SK-N-SH (cell line): ENCODE results near the gene DMKN. TPM values are rescaled to one million over a fixed set of nuclear protein-coding genes. Genes with fewer than 3 reads are reported as not detected.

Experiments
- CTCF ChIA-PET: fragments of 300-600, 350-600 bp; formaldehyde crosslinking; extraction: SDS; loops from one replicate; lab custom pipeline; 2021; lab: Yijun Ruan, JAX
- POLR2A ChIA-PET: fragments of 350-600 bp; sonication (Branson Sonifier 250); formaldehyde crosslinking; extraction: SDS; loops from one replicate; lab custom pipeline; 2020; ENCODE audit warnings: antibody characterized with exemption, inconsistent platforms; lab: Yijun Ruan, JAX
- DNase-seq: peaks from one replicate; pipeline ENCODE4 v3.0.0; 2012
- H2AFZ ChIP-seq: fragments of 200-600 bp; sonication (generic); 2 replicates; pipeline ENCODE4 v1.8.1; 2016; ENCODE audit warnings: antibody characterized with exemption, mild to moderate bottlenecking, low read depth
- H3F3A ChIP-seq: fragments of 200-600 bp; sonication (generic); replicated peaks from 2 replicates; pipeline ENCODE3; 2016; ENCODE audit warnings: antibody characterized with exemption, mild to moderate bottlenecking; ENCODE audit not compliant: insufficient read depth
- H3K27ac ChIP-seq, 2 experiments: fragments of 200-500 bp in 1 of 2; fragments of 200-600 bp in 1 of 2; sonication (Bioruptor generic) in 1 of 2; sonication (generic), shearing (Covaris generic) in 1 of 2; 2 replicates each; pipeline versions ENCODE4 v1.5.1 to v1.6.1; 2014 to 2016; ENCODE audit warnings: low read depth in 2 of 2, inconsistent platforms in 1 of 2, low read length in 1 of 2, mild to moderate bottlenecking in 1 of 2, mixed read lengths in 1 of 2
- H3K27me3 ChIP-seq: fragments of 200-600 bp; sonication (generic), shearing (Covaris generic); 2 replicates; pipeline ENCODE4 v1.6.1; 2016; ENCODE audit warnings: mixed run types; ENCODE audit not compliant: insufficient read depth
- H3K36me3 ChIP-seq, 2 experiments: fragments of 200-500 bp in 1 of 2; fragments of 200-600 bp in 1 of 2; sonication (Bioruptor generic) in 1 of 2; sonication (generic) in 1 of 2; replicated peaks in 1 of 2; 2 replicates each; pipeline versions ENCODE3 to v1.5.1; 2014 to 2016; ENCODE audit warnings: low read length in 1 of 2, mild to moderate bottlenecking in 1 of 2; ENCODE audit not compliant: insufficient read depth in 2 of 2, control insufficient read depth in 1 of 2
- H3K4me1 ChIP-seq, 2 experiments: fragments of 200-500 bp in 1 of 2; fragments of 200-600 bp in 1 of 2; sonication (Bioruptor generic) in 1 of 2; sonication (generic), shearing (Covaris generic) in 1 of 2; 2 replicates each; pipeline versions ENCODE4 v1.5.1 to v1.6.1; 2014 to 2016; ENCODE audit warnings: low read depth in 1 of 2, low read length in 1 of 2, mixed run types in 1 of 2; ENCODE audit not compliant: insufficient read depth in 2 of 2, control insufficient read depth in 1 of 2
- H3K4me2 ChIP-seq: fragments of 200-600 bp; sonication (generic), shearing (Covaris generic); 2 replicates; pipeline ENCODE4 v1.6.1; 2017; ENCODE audit warnings: mixed run types
- H3K4me3 ChIP-seq, 2 experiments: fragments of 200-500 bp in 1 of 2; fragments of 200-600 bp in 1 of 2; sonication (Bioruptor generic) in 1 of 2; sonication (generic), shearing (Covaris generic) in 1 of 2; 2 replicates each; pipeline versions ENCODE4 v1.5.1 to v1.8.1; 2014 to 2016; ENCODE audit warnings: low read depth in 2 of 2, inconsistent platforms in 1 of 2, low read length in 1 of 2, mild to moderate bottlenecking in 1 of 2, mixed read lengths in 1 of 2, moderate library complexity in 1 of 2
- H3K79me2 ChIP-seq: fragments of 200-600 bp; sonication (generic); 2 replicates; pipeline ENCODE4 v1.8.1; 2017; ENCODE audit warnings: mild to moderate bottlenecking; ENCODE audit not compliant: insufficient read depth
- H3K9ac ChIP-seq: fragments of 200-600 bp; sonication (generic); 2 replicates; pipeline ENCODE4 v1.6.1; 2017; ENCODE audit warnings: mixed run types
- H3K9me2 ChIP-seq: fragments of 200-600 bp; sonication (generic); 2 replicates; pipeline ENCODE4 v1.6.1; 2017; ENCODE audit warnings: mixed run types
- H3K9me3 ChIP-seq: fragments of 200-600 bp; sonication (generic); 2 replicates; pipeline ENCODE4 v1.6.1; 2017; ENCODE audit warnings: mixed run types, mild to moderate bottlenecking, moderate library complexity
- H4K20me1 ChIP-seq: fragments of 200-600 bp; sonication (generic); 2 replicates; pipeline ENCODE4 v1.6.1; 2017; ENCODE audit warnings: mild to moderate bottlenecking, mixed run types; ENCODE audit not compliant: insufficient read depth
- CHD2 ChIP-seq: fragments of 150-350 bp; IDR thresholded peaks from 2 replicates; pipeline ENCODE4 v1.6.1; 2018; ENCODE audit warnings: low read length; ENCODE audit not compliant: partially characterized antibody
- ELF1 ChIP-seq: IDR thresholded peaks from 2 replicates; pipeline ENCODE4 v1.4.0; 2012
- FOSL2 ChIP-seq: IDR thresholded peaks from 2 replicates; pipeline ENCODE4 v1.4.0; 2012; ENCODE audit warnings: low read depth, mild to moderate bottlenecking, moderate library complexity, borderline replicate concordance
- FOXJ3 ChIP-seq: sonication (generic); formaldehyde crosslinking; IDR thresholded peaks from 2 replicates; pipeline ENCODE4 v1.5.1; 2020; ENCODE audit warnings: mild to moderate bottlenecking, missing genetic modification reagents
- IRF3 ChIP-seq: fragments of 150-350 bp; IDR thresholded peaks from 2 replicates; pipeline ENCODE4 v1.6.1; 2016; ENCODE audit warnings: mild to moderate bottlenecking, low read depth, low read length
- JUND ChIP-seq: IDR thresholded peaks from 2 replicates; pipeline ENCODE4 v1.4.0; 2012
- MEF2A ChIP-seq: IDR thresholded peaks from 2 replicates; pipeline ENCODE4 v1.4.0; 2012; ENCODE audit warnings: low read depth, borderline replicate concordance
- NFIC ChIP-seq: IDR thresholded peaks from 2 replicates; pipeline ENCODE4 v1.4.0; 2012; ENCODE audit warnings: borderline replicate concordance
- REST ChIP-seq: IDR thresholded peaks from 2 replicates; pipeline ENCODE4 v1.6.1; 2012; ENCODE audit warnings: mild to moderate bottlenecking, low read depth, low read length, moderate library complexity
- RFX5 ChIP-seq: IDR thresholded peaks from 2 replicates; pipeline ENCODE4 v1.6.1; 2012; ENCODE audit warnings: mild to moderate bottlenecking, improper control_type of control experiment, low read length
- RXRA ChIP-seq: IDR thresholded peaks from 2 replicates; pipeline ENCODE4 v1.4.0; 2012; ENCODE audit warnings: low read depth, mild to moderate bottlenecking, borderline replicate concordance
- TAF1 ChIP-seq: IDR thresholded peaks from 2 replicates; pipeline ENCODE4 v1.6.1; 2012; ENCODE audit warnings: low read depth, mild to moderate bottlenecking, low read length, moderate library complexity, borderline replicate concordance
- USF1 ChIP-seq: IDR thresholded peaks from 2 replicates; pipeline ENCODE4 v1.4.0; 2012; ENCODE audit warnings: low read depth, borderline replicate concordance
- YY1 ChIP-seq: IDR thresholded peaks from 2 replicates; pipeline ENCODE4 v1.4.0; 2012; ENCODE audit warnings: low read depth, mild to moderate bottlenecking
- WGBS: methylation state at CpG from one replicate; pipeline ENCODE4 v1.1.6; 2017; ENCODE audit warnings: low lambda C conversion rate; 5-methylcytosine and 5-hydroxymethylcytosine counted together
- polyA plus RNA-seq, 3 experiments: library from polyadenylated mRNA; depleted of rRNA; stranded (reverse); fragments of >200 nt; gene quantifications; 2 replicates each; pipeline ENCODE4 v1.2.3, GENCODE V29; 2012
- TF ChIP-seq, protein P1 (sequence below): IDR thresholded peaks from 2 replicates; pipeline ENCODE4; 2012

The DMKN gene
- polyA plus RNA-seq, 1 of the 3 experiments (the other 2 are of a cell fraction) = not detected

GRCh38 chr19:35507561-35507960 is 5.9 kb downstream of the DMKN start:
- POLR2A ChIA-PET = no interaction called here
- WGBS = 20% methylated on average over 11 of the region's 11 CpGs
- H3K36me3 ChIP-seq = no peaks in the 10 kb centered on the region
- no peaks in the 10 kb centered on the region for H4K20me1 ChIP-seq
- H3F3A ChIP-seq = no peaks in the 10 kb centered on the region
- H3K4me2 ChIP-seq = no peak overlapping the region
- no peaks in the 10 kb centered on the region for H3K9me2 ChIP-seq
- H3K9me3 ChIP-seq = no peaks in the 10 kb centered on the region
- no peak for DNase-seq
- H3K27me3 ChIP-seq = peaks cover 99% of the 10 kb centered on the region
- CTCF ChIA-PET = interaction anchor here (1.7 to 8.3 kb wide), 3 partner anchors 11 to 155 kb away, joined by 4 to 127 read pairs (median 16); no protein-coding TSS in a partner anchor
- H3K4me3 ChIP-seq = no peak overlapping the region
- H3K27ac ChIP-seq = no peak overlapping the region
- no peaks in the 10 kb centered on the region; a peak in 2 of 4 replicates for H3K4me1 ChIP-seq
- H3K9ac ChIP-seq = no peak overlapping the region
- H3K79me2 ChIP-seq = no peaks in the 10 kb centered on the region
- TF ChIP-seq ELF1 (no peak), RFX5 (no peak), JUND (no peak), REST (no peak), FOXJ3 (CRISPR knock-in tag) (no peak), IRF3 (no peak), USF1 (no peak), CHD2 (no peak), RXRA (no peak), YY1 (no peak), TAF1 (no peak), NFIC (no peak), MEF2A (no peak), FOSL2 (no peak)
- TF ChIP-seq, protein P1, sequence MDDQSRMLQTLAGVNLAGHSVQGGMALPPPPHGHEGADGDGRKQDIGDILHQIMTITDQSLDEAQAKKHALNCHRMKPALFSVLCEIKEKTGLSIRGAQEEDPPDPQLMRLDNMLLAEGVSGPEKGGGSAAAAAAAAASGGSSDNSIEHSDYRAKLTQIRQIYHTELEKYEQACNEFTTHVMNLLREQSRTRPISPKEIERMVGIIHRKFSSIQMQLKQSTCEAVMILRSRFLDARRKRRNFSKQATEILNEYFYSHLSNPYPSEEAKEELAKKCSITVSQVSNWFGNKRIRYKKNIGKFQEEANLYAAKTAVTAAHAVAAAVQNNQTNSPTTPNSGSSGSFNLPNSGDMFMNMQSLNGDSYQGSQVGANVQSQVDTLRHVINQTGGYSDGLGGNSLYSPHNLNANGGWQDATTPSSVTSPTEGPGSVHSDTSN = no peak
- H2AFZ ChIP-seq = no peak overlapping the region
